GM12878 (cell line): ENCODE results near the gene PPP1R12B. TPM values are rescaled to one million over a fixed set of nuclear protein-coding genes. Genes with fewer than 3 reads are reported as not detected.
A peak's percentile ranks its signal among the peaks of the same experiment; 100 is the strongest.

Source experiments
- BMI1 ChIP-seq: fragments of 450-650 bp; IDR thresholded peaks from 2 replicates; pipeline ENCODE4 v1.6.1; 2016; ENCODE audit warnings: mild to moderate bottlenecking, moderate library complexity, borderline replicate concordance
- CBX5 ChIP-seq: sonication (generic); IDR thresholded peaks from 2 replicates; pipeline ENCODE4 v1.6.1; 2016; ENCODE audit warnings: low read depth, moderate library complexity, mild to moderate bottlenecking, inconsistent platforms
- CHD1 ChIP-seq: IDR thresholded peaks from 2 replicates; pipeline ENCODE4 v1.6.1; 2012; ENCODE audit warnings: low read depth, low read length, improper control_type of control experiment
- CHD4 ChIP-seq: fragments of 200-600 bp; sonication (generic); IDR thresholded peaks from 2 replicates; pipeline ENCODE4 v1.6.1; 2016; ENCODE audit warnings: mild to moderate bottlenecking
- CREB1 ChIP-seq: IDR thresholded peaks from 2 replicates; pipeline ENCODE4 v1.6.1; 2012; ENCODE audit warnings: low read depth, mild to moderate bottlenecking, inconsistent platforms
- CREM ChIP-seq: IDR thresholded peaks from 2 replicates; pipeline ENCODE4 v1.6.1; 2014; ENCODE audit warnings: antibody characterized with exemption, low read depth
- DPF2 ChIP-seq: fragments of 450-650 bp; IDR thresholded peaks from 2 replicates; pipeline ENCODE4 v1.6.1; 2017; ENCODE audit warnings: mild to moderate bottlenecking
- EED ChIP-seq: sonication (generic); IDR thresholded peaks from 2 replicates; pipeline ENCODE4 v1.6.1; 2016; ENCODE audit warnings: antibody characterized with exemption, low read depth
- EGR1 ChIP-seq, 2 experiments: IDR thresholded peaks; 1 replicate in 1 of 2; 2 replicates in 1 of 2; pipeline ENCODE4 v1.6.1; 2011 to 2012; ENCODE audit warnings: low read depth in 2 of 2, low read length in 2 of 2, borderline replicate concordance in 1 of 2, mild to moderate bottlenecking in 1 of 2, moderate library complexity in 1 of 2
- EP300 ChIP-seq, 2 experiments: fragments of 150-350 bp in 1 of 2; IDR thresholded peaks; 2 replicates each; pipeline ENCODE4 v1.6.1; 2011 to 2012; ENCODE audit warnings: low read depth in 2 of 2, low read length in 2 of 2, borderline replicate concordance in 1 of 2, improper control_type of control experiment in 1 of 2, inconsistent platforms in 1 of 2; ENCODE audit not compliant: control insufficient read depth in 1 of 2
- HCFC1 ChIP-seq: fragments of 150-350 bp; IDR thresholded peaks from 2 replicates; pipeline ENCODE4 v1.6.1; 2014; ENCODE audit warnings: low read length
- HDGF ChIP-seq: fragments of 450-650 bp; IDR thresholded peaks from 2 replicates; pipeline ENCODE4 v1.6.1; 2016; ENCODE audit warnings: antibody characterized with exemption
- IKZF1 ChIP-seq: fragments of 450-650 bp; conservative IDR thresholded peaks from 2 replicates; pipeline ENCODE4 v1.6.1; 2017; ENCODE audit warnings: antibody characterized with exemption, mild to moderate bottlenecking
- IRF4 ChIP-seq: IDR thresholded peaks from 2 replicates; pipeline ENCODE4 v1.6.1; 2011; ENCODE audit warnings: low read depth, low read length
- JUND ChIP-seq: IDR thresholded peaks from 2 replicates; pipeline ENCODE4 v1.6.1; 2012; ENCODE audit warnings: low read depth, mild to moderate bottlenecking, low read length, improper control_type of control experiment, moderate library complexity
- KLF5 ChIP-seq: fragments of 450-650 bp; IDR thresholded peaks from 2 replicates; pipeline ENCODE4 v1.6.1; 2014; ENCODE audit warnings: mild to moderate bottlenecking; ENCODE audit not compliant: partially characterized antibody
- NFIC ChIP-seq: IDR thresholded peaks from 2 replicates; pipeline ENCODE4 v1.6.1; 2012; ENCODE audit warnings: low read depth, mild to moderate bottlenecking, inconsistent platforms, low read length, moderate library complexity
- NR2F1 ChIP-seq: fragments of 450-650 bp; conservative IDR thresholded peaks from 2 replicates; pipeline ENCODE4 v1.6.1; 2017; ENCODE audit warnings: mild to moderate bottlenecking
- POU2F2 ChIP-seq: IDR thresholded peaks from 3 replicates; pipeline ENCODE4 v1.6.1; 2011; ENCODE audit warnings: low read depth, mild to moderate bottlenecking, low read length, borderline replicate concordance
- RAD51 ChIP-seq: fragments of 450-650 bp; IDR thresholded peaks from 2 replicates; pipeline ENCODE4 v1.6.1; 2016; ENCODE audit warnings: moderate library complexity, mild to moderate bottlenecking, inconsistent platforms
- SIX5 ChIP-seq: IDR thresholded peaks from 2 replicates; pipeline ENCODE4 v1.6.1; 2011; ENCODE audit warnings: mild to moderate bottlenecking, low read depth, low read length, moderate library complexity; ENCODE audit not compliant: severe bottlenecking
- SP1 ChIP-seq: IDR thresholded peaks from one replicate; pipeline ENCODE4 v1.6.1; 2011; ENCODE audit warnings: low read depth, low read length
- STAT3 ChIP-seq: IDR thresholded peaks from 2 replicates; pipeline ENCODE4 v1.6.1; 2011; ENCODE audit warnings: low read depth, low read length, improper control_type of control experiment
- ZBED1 ChIP-seq: IDR thresholded peaks from 2 replicates; pipeline ENCODE4 v1.6.1; 2016; ENCODE audit warnings: borderline replicate concordance
- ZNF274 ChIP-seq: IDR thresholded peaks from one replicate; pipeline ENCODE4 v1.8.0; 2011; ENCODE audit not compliant: insufficient read length, insufficient read depth
- polyA plus RNA-seq, 11 experiments: library from polyadenylated mRNA; depleted of rRNA in 4 of 11; unstranded in 6 of 11; stranded (reverse) in 5 of 11; fragments of >200 nt; fragmentation: Nextera tagmentation in 4 of 11; fragmentation: Illumina TruSeq in 1 of 11; extraction: Ambion mirVana in 4 of 11; extraction: Trizol in 1 of 11; gene quantifications; 1 replicate in 1 of 11; 2 replicates in 10 of 11; pipeline versions ENCODE4 v1.2.1 to v1.2.3, GENCODE V29; 2011 to 2016; ENCODE audit warnings: inconsistent platforms in 2 of 11, missing spikeins in 2 of 11, low read depth in 1 of 11
- total RNA-seq, 4 experiments: library from RNA; depleted of rRNA in 3 of 4; stranded (reverse); fragments of >200 nt in 3 of 4; fragmentation: Illumina TruSeq in 1 of 4; extraction: Trizol in 1 of 4; gene quantifications; 2 replicates each; pipeline versions ENCODE4 v1.2.1 to v1.2.3, GENCODE V29; 2013 to 2021
- TF ChIP-seq, protein P1 (sequence below): IDR thresholded peaks from 2 replicates; pipeline ENCODE4 v1.6.1; 2011; ENCODE audit warnings: mild to moderate bottlenecking, low read depth, low read length, moderate library complexity; ENCODE audit not compliant: insufficient replicate concordance
- TF ChIP-seq, protein P2 (sequence below): fragments of 450-650 bp; IDR thresholded peaks from 2 replicates; pipeline ENCODE4 v1.6.1; 2017; ENCODE audit warnings: borderline replicate concordance
- TF ChIP-seq, protein P3 (sequence below): fragments of 450-650 bp; formaldehyde crosslinking; IDR thresholded peaks from 2 replicates; pipeline ENCODE4 v1.4.0; 2022; ENCODE audit warnings: mild to moderate bottlenecking, moderate library complexity

PPP1R12B gene
- total and polyA plus RNA-seq, 10 of the 15 experiments (the other 5 are each of a cell fraction or from before 2014, with no cell fraction given) = 0.29 to 9.4 (median 4.7) TPM

DNA sequence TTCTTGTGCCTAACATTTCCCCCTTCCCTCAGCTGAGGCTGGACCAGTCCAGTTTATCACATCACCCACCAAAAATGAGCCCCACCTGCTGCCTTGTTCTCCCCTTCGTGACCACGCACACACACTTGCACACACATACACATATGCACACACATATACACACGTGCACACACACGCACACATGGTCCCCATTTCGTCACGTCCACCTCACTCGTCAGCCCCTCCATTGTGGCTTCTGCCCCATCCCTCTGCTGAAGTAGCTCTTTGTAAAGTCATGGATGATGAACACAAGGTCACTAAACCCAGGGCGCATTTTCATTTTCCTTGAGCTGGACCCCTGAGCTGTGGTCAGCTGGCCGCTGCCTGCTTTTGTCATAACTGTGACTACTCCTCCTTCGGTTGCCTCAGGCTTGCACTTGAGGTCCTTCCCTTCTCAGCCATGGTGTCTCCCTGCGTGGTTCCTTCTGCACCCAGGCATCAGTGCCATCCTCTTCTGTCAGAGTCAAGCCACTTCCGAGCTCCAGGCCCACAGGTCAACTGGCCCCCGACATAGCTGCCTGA is 267.9 kb downstream of the PPP1R12B start (continued):
- TF ChIP-seq ZBED1 = no peak
- TF ChIP-seq, protein P1, sequence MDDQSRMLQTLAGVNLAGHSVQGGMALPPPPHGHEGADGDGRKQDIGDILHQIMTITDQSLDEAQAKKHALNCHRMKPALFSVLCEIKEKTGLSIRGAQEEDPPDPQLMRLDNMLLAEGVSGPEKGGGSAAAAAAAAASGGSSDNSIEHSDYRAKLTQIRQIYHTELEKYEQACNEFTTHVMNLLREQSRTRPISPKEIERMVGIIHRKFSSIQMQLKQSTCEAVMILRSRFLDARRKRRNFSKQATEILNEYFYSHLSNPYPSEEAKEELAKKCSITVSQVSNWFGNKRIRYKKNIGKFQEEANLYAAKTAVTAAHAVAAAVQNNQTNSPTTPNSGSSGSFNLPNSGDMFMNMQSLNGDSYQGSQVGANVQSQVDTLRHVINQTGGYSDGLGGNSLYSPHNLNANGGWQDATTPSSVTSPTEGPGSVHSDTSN = no peak
- no peak for TF ChIP-seq RAD51
- TF ChIP-seq CHD4 = no peak
- TF ChIP-seq CREM = peak; percentile 67
- no peak for TF ChIP-seq IRF4
- TF ChIP-seq IKZF1 = peak; percentile 92; the same call in 1 of the 2 replicates
- TF ChIP-seq, protein P2, sequence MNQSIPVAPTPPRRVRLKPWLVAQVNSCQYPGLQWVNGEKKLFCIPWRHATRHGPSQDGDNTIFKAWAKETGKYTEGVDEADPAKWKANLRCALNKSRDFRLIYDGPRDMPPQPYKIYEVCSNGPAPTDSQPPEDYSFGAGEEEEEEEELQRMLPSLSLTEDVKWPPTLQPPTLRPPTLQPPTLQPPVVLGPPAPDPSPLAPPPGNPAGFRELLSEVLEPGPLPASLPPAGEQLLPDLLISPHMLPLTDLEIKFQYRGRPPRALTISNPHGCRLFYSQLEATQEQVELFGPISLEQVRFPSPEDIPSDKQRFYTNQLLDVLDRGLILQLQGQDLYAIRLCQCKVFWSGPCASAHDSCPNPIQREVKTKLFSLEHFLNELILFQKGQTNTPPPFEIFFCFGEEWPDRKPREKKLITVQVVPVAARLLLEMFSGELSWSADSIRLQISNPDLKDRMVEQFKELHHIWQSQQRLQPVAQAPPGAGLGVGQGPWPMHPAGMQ = no peak
- TF ChIP-seq BMI1 = peak; percentile 21; the same call in 1 of the 2 replicates
- TF ChIP-seq EGR1 (IDR thresholded peaks at IDR 0.05; ENCODE audit: borderline replicate concordance in 1 of 2, low read depth in 2 of 2, low read length in 2 of 2) = no peak
- 0 out of 3 replicates have a peak, but pooled peaks have one; percentile 45 for TF ChIP-seq POU2F2
- TF ChIP-seq SIX5 = no peak
- TF ChIP-seq JUND = 0 out of 2 replicates have a peak, but pooled peaks have one; percentile 12
- peak; percentile 98 for TF ChIP-seq DPF2
- no peak for TF ChIP-seq CBX5
- peak; percentile 45 for TF ChIP-seq KLF5
- TF ChIP-seq STAT3 = no peak
- TF ChIP-seq EP300 (IDR thresholded peaks at IDR 0.05; ENCODE audit: borderline replicate concordance in 1 of 2, control insufficient read depth in 1 of 2, low read depth in 2 of 2, low read length in 2 of 2) = peak; percentile 52 to 64; a peak in 2 of 4 replicates
- peak; percentile 82 for TF ChIP-seq CREB1
- no peak for TF ChIP-seq CHD1
- peak; percentile 97 for TF ChIP-seq HDGF
- TF ChIP-seq NFIC = peak; percentile 44; the same call in 1 of the 2 replicates
- TF ChIP-seq SP1 = no peak
- TF ChIP-seq HCFC1 = no peak; the same call in 1 of the 2 replicates
- TF ChIP-seq ZNF274 = no peak
- TF ChIP-seq, protein P3, sequence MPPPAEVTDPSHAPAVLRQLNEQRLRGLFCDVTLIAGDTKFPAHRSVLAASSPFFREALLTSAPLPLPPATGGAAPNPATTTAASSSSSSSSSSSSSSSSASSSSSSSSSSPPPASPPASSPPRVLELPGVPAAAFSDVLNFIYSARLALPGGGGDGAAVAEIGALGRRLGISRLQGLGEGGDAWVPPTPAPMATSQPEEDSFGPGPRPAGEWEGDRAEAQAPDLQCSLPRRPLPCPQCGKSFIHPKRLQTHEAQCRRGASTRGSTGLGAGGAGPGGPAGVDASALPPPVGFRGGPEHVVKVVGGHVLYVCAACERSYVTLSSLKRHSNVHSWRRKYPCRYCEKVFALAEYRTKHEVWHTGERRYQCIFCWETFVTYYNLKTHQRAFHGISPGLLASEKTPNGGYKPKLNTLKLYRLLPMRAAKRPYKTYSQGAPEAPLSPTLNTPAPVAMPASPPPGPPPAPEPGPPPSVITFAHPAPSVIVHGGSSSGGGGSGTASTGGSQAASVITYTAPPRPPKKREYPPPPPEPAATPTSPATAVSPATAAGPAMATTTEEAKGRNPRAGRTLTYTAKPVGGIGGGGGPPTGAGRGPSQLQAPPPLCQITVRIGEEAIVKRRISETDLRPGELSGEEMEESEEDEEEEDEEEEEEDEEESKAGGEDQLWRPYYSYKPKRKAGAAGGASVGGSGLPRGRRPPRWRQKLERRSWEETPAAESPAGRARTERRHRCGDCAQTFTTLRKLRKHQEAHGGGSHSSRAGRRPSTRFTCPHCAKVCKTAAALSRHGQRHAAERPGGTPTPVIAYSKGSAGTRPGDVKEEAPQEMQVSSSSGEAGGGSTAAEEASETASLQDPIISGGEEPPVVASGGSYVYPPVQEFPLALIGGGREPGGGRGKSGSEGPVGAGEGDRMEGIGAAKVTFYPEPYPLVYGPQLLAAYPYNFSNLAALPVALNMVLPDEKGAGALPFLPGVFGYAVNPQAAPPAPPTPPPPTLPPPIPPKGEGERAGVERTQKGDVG (CRISPR knock-in tag) = no peak
- TF ChIP-seq NR2F1 = peak; percentile 99
- peak; percentile 82; the same call in 1 of the 2 replicates for TF ChIP-seq EED
